ENCODE measurements around the gene CD93.

The CD93 gene

DNA sequence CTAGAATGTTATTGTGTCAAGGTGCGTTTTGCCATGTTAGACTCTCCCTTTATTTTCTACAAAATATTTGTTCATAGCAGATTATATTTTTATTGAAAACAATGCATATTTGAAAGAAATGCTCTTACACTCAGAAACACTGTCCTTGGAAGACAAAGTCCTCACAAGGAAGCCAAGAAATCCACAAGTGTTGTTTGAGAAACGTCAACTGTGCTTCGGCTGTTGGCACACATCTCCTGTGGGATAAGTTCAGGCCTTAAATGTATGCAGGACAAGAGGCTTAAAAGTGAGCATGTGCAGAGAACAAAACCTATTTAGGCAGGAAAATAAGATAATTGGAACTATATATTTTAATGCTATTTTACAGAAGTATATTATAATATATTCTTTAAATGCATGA is 27.1 kb downstream of the CD93 start:
- DNase-seq, result no peak

DNA sequence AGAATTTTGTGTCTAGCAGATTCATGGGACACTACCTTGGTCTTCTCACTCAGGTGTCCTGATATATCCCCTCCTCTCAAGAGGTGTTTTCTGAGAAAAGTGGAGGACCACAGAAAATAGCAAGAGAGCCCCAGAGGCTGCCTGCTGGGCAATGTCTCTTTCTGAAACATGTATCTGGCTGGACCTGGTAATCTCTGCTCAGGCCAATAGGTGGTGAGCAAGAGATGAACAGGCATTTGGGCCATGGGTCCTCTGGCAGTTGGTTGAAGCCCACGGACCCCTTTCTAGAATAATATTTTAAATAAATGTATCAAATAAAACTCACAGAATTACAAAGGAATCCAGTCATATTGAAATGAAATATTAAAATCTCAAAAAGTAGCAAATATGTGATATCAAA is 27.9 kb downstream of the CD93 start:
- no peak for DNase-seq

DNA sequence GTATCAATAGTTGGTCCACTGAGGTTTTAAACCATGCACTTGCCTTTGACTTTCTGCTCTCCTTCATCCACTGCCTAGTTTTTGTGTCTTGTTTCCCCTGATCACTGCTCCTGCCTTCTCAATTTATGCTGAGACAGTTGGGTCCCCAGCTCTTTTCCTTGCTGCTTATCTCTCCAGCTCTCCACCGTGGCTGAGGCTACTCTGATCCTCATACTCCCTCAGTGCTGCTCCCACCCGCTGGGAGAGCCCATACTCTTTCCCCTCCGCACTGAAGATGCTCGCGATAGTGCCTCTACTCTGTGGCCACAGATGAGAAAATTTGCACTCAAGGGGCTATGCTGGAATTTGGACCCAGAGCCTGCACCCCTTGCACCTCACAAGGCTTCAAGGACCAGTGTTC is 33.2 kb downstream of the CD93 start:
- DNase-seq, result no peak

DNA sequence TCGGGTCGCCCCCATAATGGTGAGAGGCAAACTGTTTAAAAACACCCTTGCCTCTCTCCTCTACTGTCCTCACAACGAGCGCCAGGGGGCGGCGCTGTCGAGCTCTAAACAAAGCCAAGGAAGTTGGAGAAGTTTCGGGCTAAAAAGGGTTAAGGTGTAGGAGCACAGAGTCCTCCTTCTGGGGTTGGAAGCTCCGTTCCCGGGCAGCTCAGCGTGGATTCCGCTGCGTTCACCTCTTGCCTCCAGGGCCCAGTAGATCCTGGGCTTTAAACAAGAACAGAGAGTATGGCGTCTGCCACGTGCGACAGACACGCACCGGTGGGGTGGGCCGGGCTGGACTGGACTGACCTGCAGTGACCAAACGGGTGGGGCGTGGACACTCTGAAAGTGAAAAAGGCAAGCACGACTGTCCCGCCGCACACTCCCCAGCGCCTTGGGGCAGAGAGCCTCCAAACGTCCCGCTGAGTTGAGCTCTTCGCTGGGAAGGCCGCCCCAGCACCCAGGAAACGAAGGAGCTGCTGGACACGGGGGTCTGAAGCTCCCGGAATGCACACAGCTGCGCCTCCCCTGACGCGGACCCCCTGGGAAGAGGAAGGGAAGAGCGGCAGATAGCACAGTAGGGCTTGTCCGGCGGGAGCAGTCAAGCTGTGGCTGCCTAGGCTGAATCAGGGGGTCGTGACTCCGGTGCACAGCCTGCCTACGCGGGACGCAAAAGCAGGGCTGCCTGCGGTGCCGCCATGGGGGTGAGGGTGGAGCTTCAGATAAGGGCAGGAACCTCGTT is 35.1 kb downstream of the CD93 start:
- no peak for DNase-seq

DNA sequence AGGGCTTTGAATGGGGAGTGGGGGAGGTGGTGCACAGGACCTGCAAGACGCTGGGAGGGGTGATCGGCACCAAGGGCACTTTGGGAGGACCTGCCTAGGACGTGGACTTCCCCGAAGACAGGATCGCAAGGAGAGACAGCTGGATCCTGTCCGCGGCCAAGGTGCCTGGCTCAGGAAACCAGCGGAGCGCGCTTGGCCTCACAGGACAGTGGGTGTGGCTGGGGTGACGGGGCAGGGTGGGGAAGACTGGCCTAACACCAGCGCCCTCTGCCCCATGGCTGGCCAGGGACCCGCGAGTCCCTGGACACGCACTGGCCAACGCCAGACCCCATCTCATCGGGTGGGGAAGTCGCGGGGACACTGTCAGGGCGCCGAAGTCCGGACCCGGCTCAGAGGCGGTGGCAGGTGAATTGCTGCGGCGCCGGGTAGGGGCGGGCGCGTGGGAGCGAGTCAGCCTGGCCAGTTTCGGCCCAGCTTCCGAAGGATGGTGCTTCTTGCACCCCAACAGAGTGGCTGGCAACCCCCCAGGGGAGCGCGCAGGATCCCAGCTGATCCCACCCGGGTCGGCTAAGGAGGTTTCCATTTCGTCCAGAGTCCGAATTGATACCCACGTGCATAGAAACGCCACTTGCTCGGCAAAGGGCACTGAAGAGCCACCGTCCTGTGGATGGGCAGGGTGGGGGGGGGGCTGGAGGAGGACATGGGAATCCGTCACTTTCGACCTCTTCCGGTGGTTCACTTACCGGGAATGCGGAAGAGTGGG is 35.9 kb downstream of the CD93 start:
- DNase-seq, result no peak

DNA sequence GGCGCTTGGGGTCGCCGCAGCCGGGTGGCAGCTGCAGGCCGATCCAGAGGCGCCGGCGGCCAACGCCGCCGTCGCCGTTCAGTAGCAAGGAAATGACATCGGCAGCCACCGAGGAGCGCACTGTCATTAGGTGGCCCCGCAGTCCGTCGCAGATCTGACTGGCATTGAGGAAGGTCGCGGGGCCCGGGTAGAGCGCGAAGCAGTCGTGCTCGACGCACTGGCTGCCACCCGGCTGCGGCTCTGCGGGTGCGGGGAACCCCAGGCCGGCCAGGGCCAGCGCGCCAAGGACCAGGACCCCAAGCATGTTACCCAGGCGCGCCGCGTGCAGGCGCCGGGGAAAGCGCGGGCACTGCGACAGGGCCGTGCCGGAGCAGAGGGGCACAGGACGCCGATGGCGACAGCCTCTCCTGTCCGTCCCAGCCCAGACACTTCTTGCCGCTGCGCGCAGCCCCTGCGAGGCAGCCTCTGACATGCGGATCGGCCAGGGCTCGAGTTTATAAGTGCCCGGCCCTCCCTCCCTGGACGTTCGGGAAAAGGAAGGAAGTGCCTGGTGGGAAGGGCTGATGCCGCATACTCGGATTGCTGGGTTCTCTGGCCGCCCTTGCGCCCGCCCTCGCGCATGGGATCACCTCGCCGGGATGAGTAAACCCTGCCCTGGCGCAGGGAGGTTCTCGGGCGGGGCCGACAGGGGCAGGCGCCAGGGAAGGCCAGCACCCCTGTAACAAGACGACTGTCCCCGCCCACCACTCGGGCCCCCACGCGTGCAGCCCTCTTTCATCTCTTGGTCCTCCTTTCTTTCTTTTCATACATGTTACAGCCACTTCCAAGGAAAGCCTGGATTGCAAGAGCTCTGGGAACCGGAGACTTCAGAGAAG is 36.7 kb downstream of the CD93 start, which contains the start of gene THBD:
TSS of gene THBD (minus strand) at position 472 of the 875 bp plus-strand sequence. CDS start at position 304, 168 bp downstream.
- DNase-seq, result no peak

DNA sequence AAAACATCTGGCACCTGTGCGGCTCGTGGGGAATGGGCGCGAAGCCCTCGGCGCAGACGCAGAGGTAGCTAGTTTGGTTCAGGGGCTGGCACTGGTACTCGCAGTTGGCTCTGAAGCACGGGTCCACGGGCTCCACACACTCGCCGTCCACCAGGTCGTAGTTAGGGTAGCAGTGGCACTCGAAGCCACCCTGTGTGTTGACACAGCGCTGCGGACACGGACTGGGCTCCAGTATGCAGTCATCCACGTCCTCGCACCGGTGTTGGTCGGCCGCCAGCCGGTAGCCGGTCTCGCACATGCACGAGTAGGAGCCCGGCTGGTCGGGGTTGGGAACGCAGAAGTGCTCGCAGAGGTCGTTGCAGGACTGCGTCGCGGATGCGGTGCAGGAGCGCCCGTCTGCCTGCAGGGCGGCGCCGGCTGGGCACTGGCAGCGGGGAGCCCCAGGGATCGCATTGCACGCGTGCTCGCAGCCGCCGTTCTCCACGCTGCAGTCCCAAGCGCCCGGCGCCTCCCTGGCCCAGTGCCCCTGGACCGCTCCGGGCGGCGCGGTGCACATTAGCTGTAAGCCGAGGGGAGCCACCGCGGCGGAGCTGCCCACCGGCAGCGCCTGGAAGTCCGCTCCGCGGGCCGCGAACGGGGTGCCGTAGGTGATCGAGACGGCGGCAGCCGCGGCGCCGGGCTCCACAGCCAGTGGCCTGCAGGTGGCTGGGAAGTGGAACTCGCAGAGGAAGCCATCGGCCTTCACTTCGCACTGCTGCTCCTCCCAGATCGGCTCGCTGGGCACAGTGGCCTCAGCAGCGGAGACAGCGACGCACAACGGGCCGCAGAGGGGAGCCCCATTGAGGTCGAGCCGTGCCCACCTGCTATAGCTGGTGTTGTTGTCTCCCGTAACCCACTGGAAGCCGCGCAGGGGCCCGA is 37.6 kb downstream of the CD93 start:
- DNase-seq, result no peak

DNA sequence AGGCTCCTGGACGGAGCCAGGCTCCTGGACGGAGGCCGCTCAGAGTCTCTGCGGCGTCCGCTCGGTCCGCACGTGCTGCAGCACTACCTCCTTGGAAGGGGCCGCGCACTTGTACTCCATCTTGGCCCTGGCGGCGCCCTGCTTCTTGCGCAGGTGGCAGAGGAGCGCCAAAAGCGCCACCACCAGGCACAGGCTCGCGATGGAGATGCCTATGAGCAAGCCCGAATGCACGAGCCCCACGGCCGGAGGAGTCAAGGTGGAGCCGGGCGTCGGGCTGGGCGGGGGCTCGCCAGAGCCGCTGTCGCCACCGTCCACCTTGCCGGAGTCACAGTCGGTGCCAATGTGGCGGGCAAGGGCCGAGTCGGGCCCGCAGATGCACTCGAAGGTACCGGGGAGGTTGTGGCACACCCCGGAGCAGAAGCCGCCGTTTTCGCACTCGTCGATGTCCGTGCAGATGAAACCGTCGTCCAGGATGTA is 38.3 kb downstream of the CD93 start:
- DNase-seq, result no peak

DNA sequence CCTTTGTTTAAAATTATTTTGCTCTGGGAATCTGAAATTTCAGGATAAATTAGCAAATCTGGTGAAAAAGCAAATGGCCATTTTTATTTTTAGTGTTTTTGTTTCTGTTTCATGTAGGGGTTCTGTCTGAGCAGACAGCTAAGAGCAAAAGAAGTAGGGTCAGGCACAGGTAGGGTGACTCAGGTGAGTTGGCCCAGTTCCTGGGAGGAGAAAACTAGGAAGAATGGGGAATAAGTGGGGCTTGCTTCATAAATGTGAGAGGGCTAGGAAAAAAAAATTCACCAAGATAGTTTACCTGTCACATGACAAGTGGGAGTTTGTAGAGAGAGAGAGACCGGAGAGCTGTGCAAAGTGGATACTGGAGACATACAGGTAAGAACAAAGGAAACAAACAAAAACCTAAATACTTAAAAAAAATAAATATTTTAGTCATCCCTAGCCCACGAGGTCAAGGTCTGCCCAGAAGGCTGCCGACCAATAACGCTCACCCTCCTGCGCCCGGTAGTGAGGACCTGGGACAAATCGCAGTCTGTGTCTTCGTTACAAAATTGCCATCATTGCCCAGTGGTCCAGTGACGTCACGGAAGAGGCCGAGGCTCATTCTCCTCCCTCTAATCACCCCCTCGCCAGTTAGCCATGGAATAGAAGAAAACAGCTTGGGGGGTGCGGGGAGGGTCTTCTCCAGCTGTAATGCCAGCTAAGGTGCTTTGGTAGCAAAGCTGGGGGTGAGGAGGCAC is 39.0 kb downstream of the CD93 start:
- DNase-seq, result no peak

DNA sequence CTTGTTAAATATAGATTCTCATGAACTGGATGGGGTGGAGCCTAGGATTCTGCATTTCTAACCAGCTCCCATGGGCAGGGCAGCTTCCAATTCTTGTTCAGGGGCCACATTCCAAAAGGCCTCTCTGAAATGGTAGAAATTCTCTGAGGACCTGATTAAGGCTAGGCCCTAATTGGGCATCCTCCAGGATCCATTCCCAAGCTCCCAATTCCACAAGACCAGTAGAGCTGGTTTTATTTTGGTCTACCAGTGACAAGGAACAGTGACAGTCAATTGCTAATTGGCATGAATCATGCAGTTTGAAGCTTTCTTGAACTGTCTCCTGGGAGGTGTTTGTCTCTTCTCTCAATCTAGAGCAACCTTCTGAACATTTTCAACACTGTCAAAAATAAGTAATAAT is 39.7 kb downstream of the CD93 start:
- DNase-seq, result no peak

DNA sequence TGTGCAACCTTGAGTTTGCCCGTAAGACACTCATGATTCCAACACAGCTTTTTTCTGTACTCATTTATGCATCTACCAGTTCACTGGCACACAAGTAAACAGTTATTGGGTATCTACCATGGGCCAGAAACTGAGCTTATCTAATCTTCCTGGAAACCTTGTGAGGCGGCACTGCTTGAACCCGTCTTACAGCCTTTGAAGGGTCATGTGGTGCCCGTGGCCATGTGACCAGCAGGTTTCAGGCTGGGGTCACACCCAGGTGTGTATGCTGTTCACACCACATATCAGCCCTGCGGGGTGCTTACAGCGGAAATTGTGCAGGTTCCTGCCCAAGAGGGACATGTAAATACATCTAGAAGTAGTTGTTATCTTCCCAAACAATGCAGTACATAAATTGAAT is 42.7 kb downstream of the CD93 start:
- no peak for DNase-seq

DNA sequence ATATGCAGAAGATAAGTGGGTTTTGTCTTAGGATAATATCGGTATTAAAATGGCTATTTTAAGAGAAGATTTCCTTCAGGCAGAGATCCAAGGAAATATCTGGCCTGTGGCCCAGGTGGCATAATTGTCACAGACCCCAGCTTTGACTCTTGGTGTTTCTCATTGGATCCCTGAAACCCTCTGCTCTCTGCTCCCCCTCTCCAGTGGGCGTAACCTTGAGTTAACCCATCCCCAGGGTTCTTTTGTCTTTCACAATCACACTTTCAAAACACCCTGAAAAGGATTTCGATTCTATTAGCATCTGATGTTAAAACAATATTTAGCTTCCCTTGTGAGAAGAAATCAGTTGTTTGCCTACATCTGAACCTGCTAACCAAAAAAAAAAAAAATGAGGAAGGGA is 43.9 kb downstream of the CD93 start:
- no peak for DNase-seq

DNA sequence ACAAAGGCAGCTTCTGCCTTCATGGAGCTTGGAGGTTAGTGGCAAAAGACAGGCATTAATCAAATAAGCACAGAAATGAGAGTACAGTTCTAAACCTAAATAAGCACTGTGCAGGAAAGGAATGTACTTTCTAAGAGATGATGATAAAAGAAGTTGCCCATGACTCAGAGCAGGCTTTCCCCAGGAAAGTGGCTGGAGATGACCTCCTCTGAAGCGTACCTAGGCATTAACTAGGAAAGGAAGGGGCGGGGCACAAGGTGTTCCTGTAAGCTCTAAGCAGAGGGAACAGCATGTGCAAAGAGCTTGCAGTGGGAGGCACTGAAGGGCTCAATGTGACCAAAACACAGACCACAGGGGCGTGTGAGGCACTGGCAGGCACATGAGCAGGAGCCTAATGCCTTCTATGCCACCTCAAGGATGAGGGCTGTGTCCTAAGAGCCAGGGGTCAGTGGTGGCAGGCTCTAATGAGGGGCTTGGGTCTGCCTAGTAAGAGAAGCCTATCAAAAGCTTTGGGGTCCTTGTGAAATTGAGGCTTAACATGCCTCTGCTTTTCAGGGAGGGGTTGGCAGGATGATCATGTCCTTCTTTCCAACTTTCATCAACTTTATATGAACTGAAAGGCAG is 46.1 kb downstream of the CD93 start:
- no peak for DNase-seq

DNA sequence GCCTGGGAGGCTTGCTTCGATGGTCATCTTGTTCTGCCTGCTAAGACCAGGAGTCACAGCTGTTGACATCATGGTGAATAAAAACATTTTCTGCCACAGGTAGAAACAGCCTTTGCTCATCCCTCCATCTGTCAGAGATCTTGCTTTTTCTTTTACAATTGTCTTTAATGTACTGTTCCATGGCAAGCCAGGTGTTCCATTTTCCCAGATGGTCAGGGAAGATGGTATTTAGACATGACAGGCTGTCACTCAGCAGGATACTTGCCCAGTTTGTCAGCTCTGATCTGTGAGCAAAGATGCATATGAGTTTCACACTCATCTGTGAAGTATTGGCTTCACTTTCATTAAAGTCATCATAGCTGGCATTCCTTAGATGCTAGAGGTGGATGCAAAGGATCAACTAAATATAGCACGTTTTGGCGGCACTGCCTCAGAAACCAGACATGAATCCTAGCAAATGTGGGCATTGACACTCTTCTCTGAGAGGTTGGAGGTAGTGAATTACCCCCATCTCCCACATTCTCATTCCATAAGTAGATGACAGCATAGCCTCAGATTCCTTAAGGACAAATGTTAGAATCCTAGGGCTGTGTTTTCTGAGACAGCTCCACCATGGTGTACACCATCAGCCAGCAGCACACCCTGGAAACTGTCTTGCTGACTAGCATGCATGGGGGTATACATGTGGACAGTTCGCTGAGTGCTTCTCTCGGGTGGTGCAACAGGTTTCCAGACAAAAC is 46.8 kb downstream of the CD93 start:
- no peak for DNase-seq

DNA sequence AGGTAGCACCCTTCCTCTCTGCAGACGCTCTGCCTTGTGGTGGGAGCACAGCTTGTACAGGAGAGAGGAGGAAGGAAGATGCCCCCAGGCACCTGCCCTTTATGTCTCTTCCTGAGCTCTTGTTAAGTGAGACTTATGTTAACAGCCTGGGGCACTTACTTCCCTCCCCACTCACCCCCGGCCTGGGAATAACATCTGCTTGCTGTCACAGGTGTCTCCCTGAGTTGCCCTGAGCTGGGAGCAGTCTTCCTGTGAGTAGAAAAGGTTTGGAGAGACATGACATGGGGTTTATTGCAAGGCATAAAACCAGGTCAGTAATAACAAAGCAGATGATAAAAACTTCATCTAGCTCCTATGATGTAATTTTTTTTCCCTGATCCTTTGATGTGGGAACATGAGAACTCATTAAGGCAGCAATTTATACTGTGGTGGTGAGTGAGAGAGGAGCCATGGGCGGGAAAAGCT is 49.1 kb downstream of the CD93 start:
- no peak for DNase-seq

DNA sequence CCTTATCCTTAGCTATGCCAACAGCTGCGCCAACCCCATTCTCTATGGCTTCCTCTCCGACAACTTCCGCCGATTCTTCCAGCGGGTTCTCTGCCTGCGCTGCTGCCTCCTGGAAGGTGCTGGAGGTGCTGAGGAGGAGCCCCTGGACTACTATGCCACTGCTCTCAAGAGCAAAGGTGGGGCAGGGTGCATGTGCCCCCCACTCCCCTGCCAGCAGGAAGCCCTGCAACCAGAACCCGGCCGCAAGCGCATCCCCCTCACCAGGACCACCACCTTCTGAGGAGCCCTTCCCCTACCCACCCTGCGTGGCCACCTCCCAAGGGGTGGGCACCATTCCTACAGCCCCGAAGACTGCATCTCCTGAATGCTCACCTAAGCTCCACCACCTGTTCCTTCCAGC is 49.8 kb downstream of the CD93 start:
- no peak for DNase-seq

DNA sequence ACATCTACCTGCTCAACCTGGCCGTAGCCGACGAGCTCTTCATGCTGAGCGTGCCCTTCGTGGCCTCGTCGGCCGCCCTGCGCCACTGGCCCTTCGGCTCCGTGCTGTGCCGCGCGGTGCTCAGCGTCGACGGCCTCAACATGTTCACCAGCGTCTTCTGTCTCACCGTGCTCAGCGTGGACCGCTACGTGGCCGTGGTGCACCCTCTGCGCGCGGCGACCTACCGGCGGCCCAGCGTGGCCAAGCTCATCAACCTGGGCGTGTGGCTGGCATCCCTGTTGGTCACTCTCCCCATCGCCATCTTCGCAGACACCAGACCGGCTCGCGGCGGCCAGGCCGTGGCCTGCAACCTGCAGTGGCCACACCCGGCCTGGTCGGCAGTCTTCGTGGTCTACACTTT is 50.4 kb downstream of the CD93 start:
- DNase-seq, result no peak

DNA sequence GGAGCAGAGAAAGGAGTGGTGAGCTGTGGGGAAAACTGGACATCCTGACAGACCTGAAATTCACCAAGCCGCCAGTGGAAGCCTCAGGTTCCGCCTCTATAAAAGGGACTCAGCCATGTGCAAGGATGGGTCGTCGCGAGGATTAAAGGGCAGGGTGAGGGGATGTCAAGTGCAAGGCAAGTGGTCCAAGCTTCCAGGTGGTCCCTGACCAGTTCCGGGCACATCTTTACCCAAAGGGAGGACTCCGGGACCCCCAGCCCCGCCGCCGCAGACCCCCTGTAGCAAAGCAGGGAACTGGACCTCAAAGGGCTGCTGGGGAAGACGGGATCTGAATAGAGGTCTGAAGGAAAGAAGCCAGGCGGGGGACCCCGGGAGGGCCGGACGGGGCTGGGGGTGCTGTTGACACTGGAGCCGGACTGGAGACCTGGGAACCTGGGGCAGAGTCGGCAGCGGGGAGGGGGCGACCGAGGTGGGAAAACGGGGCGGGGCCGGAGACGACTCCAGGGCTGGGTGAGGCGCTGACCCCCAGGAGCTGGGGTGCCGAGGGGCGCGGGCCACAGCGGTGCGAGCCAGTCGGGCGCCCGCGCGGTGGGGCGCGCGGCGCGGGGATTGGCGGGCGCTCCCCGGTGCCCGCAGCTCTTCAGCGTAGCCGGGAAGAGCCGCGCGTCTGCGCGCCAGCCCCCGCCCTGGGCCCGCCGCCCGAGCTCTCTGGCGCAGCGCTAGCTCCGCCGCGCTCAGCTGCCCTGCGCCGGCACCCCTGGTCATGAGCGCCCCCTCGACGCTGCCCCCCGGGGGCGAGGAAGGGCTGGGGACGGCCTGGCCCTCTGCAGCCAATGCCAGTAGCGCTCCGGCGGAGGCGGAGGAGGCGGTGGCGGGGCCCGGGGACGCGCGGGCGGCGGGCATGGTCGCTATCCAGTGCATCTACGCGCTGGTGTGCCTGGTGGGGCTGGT is 51.1 kb downstream of the CD93 start, which contains the start of gene SSTR4:
TSS of gene SSTR4 (plus strand) at position 592 of the 951 bp plus-strand sequence. CDS start at position 764, 172 bp downstream.
- no peak for DNase-seq

DNA sequence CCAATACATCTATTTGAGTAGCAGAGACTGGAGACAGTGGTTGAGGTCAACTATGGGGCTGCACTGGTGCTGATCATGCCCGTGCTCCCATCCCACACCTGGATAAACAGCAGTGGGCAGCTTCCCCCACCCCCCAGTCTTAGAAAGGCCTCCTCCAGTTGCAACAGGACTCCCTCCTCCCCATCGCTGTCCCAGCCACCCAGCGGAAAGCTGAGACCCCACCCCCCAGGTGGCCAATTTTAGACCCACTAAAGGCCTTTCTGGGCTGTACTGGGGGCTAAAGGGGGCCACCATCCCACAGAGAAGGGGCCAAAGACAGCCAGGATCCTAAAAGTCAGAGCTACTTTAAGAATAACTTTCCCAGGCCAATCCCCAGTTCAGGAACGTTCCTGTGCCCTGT is 52.2 kb downstream of the CD93 start:
- DNase-seq, result no peak
